Left lung (tissue), 10 donors: ENCODE data around the gene MCM8. TPM values are rescaled to one million over a fixed set of nuclear protein-coding genes. Genes with fewer than 3 reads are reported as not detected.

Experiments used
- ATAC-seq: fragments of 200-7000 bp; cut with Tn5 transposase; one replicate; pipeline ENCODE4 v1.9.1; 2020; ENCODE audit warnings: moderate library complexity
- DNase-seq, 4 donors: peaks; one replicate each; pipeline ENCODE4 v3.0.0-alpha.2; 2013 to 2020
- H3K27ac ChIP-seq, 2 donors: fragments of 200-600 bp; sonication (generic) in 1 of 2; one replicate each; pipeline versions ENCODE4 v1.5.0 to v1.8.0; 2020 to 2021
- H3K27me3 ChIP-seq, 2 donors: fragments of 200-600 bp; sonication (generic) in 1 of 2; one replicate each; pipeline versions ENCODE4 v1.5.0 to v1.8.0; 2020 to 2021
- H3K36me3 ChIP-seq, 2 donors: fragments of 200-600 bp; sonication (generic) in 1 of 2; one replicate each; pipeline versions ENCODE4 v1.5.0 to v1.8.0; 2020 to 2021
- H3K4me1 ChIP-seq, 2 donors: fragments of 200-600 bp; one replicate each; pipeline ENCODE4 v1.8.0; 2021
- H3K4me3 ChIP-seq, 2 donors: fragments of 200-600 bp; sonication (generic) in 1 of 2; one replicate each; pipeline versions ENCODE4 v1.5.0 to v1.8.0; 2020 to 2021; ENCODE audit warnings: mild to moderate bottlenecking in 1 of 2
- H3K9me3 ChIP-seq, 2 donors: fragments of 200-600 bp; sonication (generic) in 1 of 2; one replicate each; pipeline versions ENCODE4 v1.5.0 to v1.8.0; 2020 to 2021
- CTCF ChIP-seq, 2 donors: fragments of 200-600 bp; sonication (generic) in 1 of 2; IDR thresholded peaks; one replicate each; pipeline versions ENCODE4 v1.5.0 to v1.8.0; 2021; ENCODE audit warnings: antibody characterized with exemption in 2 of 2
- intact Hi-C, 2 donors: fragments of 100-400 bp; cut with DNase I; formaldehyde crosslinking; loops; one replicate each; pipeline versions ENCODE4 v1.11.2 to v1.14.2; 2022
- polyA plus RNA-seq, 6 donors: library from polyadenylated mRNA; unstranded; fragments of 120-200 nt; gene quantifications; one replicate each; pipeline ENCODE4 v1.2.1, GENCODE V29; 2013; ENCODE audit not compliant: insufficient read length in 6 of 6
- total RNA-seq, 2 donors: library from RNA; stranded (reverse); fragmentation: NEBNext Ultra II Directional; extraction: Animal tissue kit (Norgen Biotek cat#: 25700); gene quantifications; one replicate each; pipeline ENCODE4 v1.2.1, GENCODE V29; 2021
- donor health status: DM: no; HTN: yes; CAD: no.
- donor health status: DM: no; HTN: no; CAD: no.

MCM8 gene
- total and polyA plus RNA-seq, 8 donors, result 6.4 to 20.2 (median 15.3) TPM

- ATAC-seq (no peak), DNase-seq (no peak)
- Histone ChIP-seq H3K4me3 (no peak overlapping the region), H3K36me3 (no peaks in the 10 kb centered on the region), H3K27ac (no peak overlapping the region), H3K27me3 (no peaks in the 10 kb centered on the region), H3K9me3 (no peaks in the 10 kb centered on the region), H3K4me1 (peaks cover 0 to 8% of the 10 kb centered on the region in 2 donors)
- TF ChIP-seq CTCF (IDR thresholded peaks at IDR 0.05), result no peak
- intact Hi-C loops, result no loop called here
Observed at GRCh38 chr20:5923493-5923892, 27.0 kb upstream of the MCM8 start.

GRCh38 chr20:5925551-5925950, 24.9 kb upstream of the MCM8 start:
- H3K36me3 ChIP-seq, result no peaks in the 10 kb centered on the region
- no peak for DNase-seq
- no peaks in the 10 kb centered on the region for H3K9me3 ChIP-seq
- intact Hi-C loops, result no loop called here
- ATAC-seq, result no peak
- no peak for TF ChIP-seq CTCF (IDR thresholded peaks at IDR 0.05)
- no peak overlapping the region for H3K27ac ChIP-seq
- no peaks in the 10 kb centered on the region for H3K27me3 ChIP-seq
- H3K4me1 ChIP-seq, result no peaks in the 10 kb centered on the region
- no peak overlapping the region for H3K4me3 ChIP-seq

- no peaks in the 10 kb centered on the region for H3K27me3 ChIP-seq
- H3K4me3 ChIP-seq, result no peak overlapping the region
- no peak for ATAC-seq
- no peaks in the 10 kb centered on the region for H3K9me3 ChIP-seq
- no peak overlapping the region for H3K27ac ChIP-seq
- H3K4me1 ChIP-seq, result no peaks in the 10 kb centered on the region
- H3K36me3 ChIP-seq, result no peaks in the 10 kb centered on the region
- intact Hi-C loops, result no loop called here
- no peak for TF ChIP-seq CTCF (IDR thresholded peaks at IDR 0.05)
- no peak for DNase-seq
Observed at GRCh38 chr20:5927749-5928462, 22.5 kb upstream of the MCM8 start.

DNA sequence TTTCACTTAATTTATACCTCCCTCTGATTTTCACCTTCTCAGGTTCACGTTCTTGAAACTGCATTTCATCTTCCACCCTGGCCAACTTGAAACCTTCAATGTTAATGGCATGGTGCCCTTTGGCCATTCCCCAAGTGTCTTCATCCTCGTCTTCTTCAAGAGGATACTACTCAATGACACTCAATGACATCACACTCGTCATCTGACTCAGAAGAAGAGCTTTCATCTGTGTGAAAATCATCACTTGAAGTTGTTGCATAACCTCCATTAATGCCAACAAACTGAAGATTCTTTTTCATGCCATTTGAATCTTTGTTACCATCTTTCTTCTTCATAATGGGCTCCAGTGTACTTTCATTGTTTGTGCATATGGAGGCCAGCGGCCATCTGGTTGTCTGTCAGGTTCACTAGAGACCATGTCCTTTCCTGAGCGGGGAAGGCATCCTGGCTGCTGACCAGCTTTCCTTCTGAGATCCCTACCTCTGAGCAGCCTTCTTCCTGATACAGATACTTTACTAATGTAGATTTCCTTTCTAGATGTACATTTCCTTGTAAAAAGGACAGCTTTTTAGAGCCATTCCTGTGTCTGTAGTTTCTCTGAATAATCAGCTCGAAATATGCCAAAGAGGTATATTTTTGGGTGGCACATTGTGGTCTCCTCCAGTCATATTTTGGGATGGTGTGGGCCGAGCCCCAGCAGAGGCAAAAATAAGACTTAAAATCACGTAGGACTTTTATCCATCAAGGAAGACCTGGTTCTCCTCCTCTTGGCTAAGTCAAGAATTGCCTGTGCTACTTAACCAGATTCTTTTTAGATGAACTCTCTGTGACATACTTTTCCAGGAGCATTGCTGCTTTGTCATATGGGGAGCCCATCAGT, 21.4 kb upstream of the MCM8 start:
- Histone ChIP-seq H3K9me3 (no peaks in the 10 kb centered on the region), H3K4me1 (no peaks in the 10 kb centered on the region), H3K36me3 (no peaks in the 10 kb centered on the region), H3K4me3 (no peak overlapping the region), H3K27ac (no peak overlapping the region), H3K27me3 (no peaks in the 10 kb centered on the region)
- no peak for TF ChIP-seq CTCF (IDR thresholded peaks at IDR 0.05)
- intact Hi-C loops, result no loop called here
- no peak for DNase-seq
- no peak for ATAC-seq

DNA sequence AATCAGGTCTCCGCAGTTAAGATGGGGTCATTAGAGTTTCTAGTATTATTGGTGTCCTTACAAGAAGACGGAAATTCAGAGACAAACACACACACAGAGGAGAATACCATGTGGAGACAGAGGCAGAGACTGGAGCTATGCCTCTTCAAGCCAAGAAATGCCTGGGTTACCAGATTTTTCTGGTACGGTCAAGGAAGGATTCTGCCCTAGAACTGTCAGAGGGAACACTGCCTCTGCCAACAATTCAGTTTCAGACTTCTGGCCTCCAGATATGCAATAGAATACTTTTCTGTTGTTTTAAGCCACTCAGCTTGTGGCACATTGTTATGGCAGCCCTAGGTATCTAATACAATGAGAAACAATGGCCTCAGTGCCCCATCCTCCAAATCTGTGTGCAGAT, 19.0 kb upstream of the MCM8 start:
- intact Hi-C loops, result no loop called here
- Histone ChIP-seq H3K27me3 (no peaks in the 10 kb centered on the region), H3K4me3 (no peak overlapping the region), H3K36me3 (no peaks in the 10 kb centered on the region), H3K27ac (no peak overlapping the region), H3K9me3 (no peaks in the 10 kb centered on the region), H3K4me1 (no peaks in the 10 kb centered on the region)
- ATAC-seq (no peak), DNase-seq (no peak)
- TF ChIP-seq CTCF (IDR thresholded peaks at IDR 0.05), result no peak
